Sigmoid colon (tissue), 7 donors: ENCODE measurements around the gene MCOLN3. TPM values are rescaled to one million over a fixed set of nuclear protein-coding genes. Genes with fewer than 3 reads are reported as not detected.
"Not testable (repeated sequence)": the region's sequence is repeated elsewhere in the genome, so short reads cannot be mapped to it uniquely, and the experiment has no call there.

Experiments
- DNase-seq: peaks from one replicate; pipeline ENCODE4 v3.0.0-alpha.2; 2019
- H3K27ac ChIP-seq, 4 donors: fragments of 200-600 bp; sonication (generic); one replicate each; pipeline ENCODE4 v1.5.1; 2016 to 2019; ENCODE audit warnings: mild to moderate bottlenecking in 1 of 4
- H3K27me3 ChIP-seq, 3 donors: fragments of 200-600 bp; sonication (generic); one replicate each; pipeline ENCODE4 v1.5.1; 2019; ENCODE audit warnings: mild to moderate bottlenecking in 1 of 3
- H3K36me3 ChIP-seq, 4 donors: fragments of 200-600 bp; sonication (generic); one replicate each; pipeline ENCODE4 v1.5.1; 2016 to 2019
- H3K4me1 ChIP-seq, 4 donors: fragments of 200-600 bp; sonication (generic); one replicate each; pipeline ENCODE4 v1.5.1; 2017 to 2019
- H3K4me3 ChIP-seq, 4 donors: fragments of 200-600 bp; sonication (generic); one replicate each; pipeline ENCODE4 v1.5.1; 2017 to 2019; ENCODE audit warnings: mild to moderate bottlenecking in 2 of 4, moderate library complexity in 1 of 4
- H3K9me3 ChIP-seq, 4 donors: fragments of 200-600 bp in 3 of 4; sonication (generic) in 3 of 4; one replicate each; pipeline versions ENCODE4 v1.5.1 to v1.6.1; 2013 to 2019
- CTCF ChIP-seq, 4 experiments: fragments of 450-650 bp in 3 of 4; fragments of 200-600 bp in 1 of 4; IDR thresholded peaks; one replicate each; pipeline ENCODE4 v1.5.1; 2016 to 2019; ENCODE audit warnings: antibody characterized with exemption in 4 of 4, mild to moderate bottlenecking in 3 of 4, moderate library complexity in 2 of 4
- EP300 ChIP-seq, 4 donors: sonication (generic); formaldehyde crosslinking; IDR thresholded peaks; one replicate each; pipeline ENCODE4 v1.6.1; 2017; ENCODE audit warnings: antibody characterized with exemption in 4 of 4
- POLR2A ChIP-seq, 2 donors: fragments of 450-650 bp; IDR thresholded peaks; one replicate each; pipeline ENCODE4 v1.6.1; 2016; ENCODE audit warnings: antibody characterized with exemption in 2 of 2, mild to moderate bottlenecking in 2 of 2, moderate library complexity in 2 of 2
- POLR2AphosphoS5 ChIP-seq, 4 donors: sonication (generic); formaldehyde crosslinking; IDR thresholded peaks; one replicate each; pipeline ENCODE4 v1.6.1; 2017; ENCODE audit warnings: antibody characterized with exemption in 4 of 4
- WGBS, 2 donors: extraction: QIAGEN DNeasy Blood & Tissue Kit; methylation state at CpG; one replicate each; pipeline ENCODE4 v1.1.7; 2013; 5-methylcytosine and 5-hydroxymethylcytosine counted together
- intact Hi-C: fragments of 100-400 bp; cut with DNase I; formaldehyde crosslinking; loops from one replicate; pipeline ENCODE4 v1.15.1; 2023
- polyA plus RNA-seq, 3 donors: library from polyadenylated mRNA; stranded (reverse); fragments of 200-250 nt; gene quantifications; one replicate each; pipeline ENCODE4 v1.2.3, GENCODE V29; 2013
- total RNA-seq, 4 donors: library from RNA; depleted of rRNA; stranded (reverse); fragments of >200 nt; gene quantifications; one replicate each; pipeline ENCODE4 v1.1.0, GENCODE V29; 2016
- donor health status: healthy with polysubstance abuse.
- donor health status: Bipolar disorder and iron deficiency.
- donor health status: healthy.

MCOLN3 gene
- total and polyA plus RNA-seq, 7 donors = 0.23 to 10.8 (median 1.6) TPM

- TF ChIP-seq EP300 (IDR thresholded peaks at IDR 0.05) (no peak), POLR2AphosphoS5 (IDR thresholded peaks at IDR 0.05) (no peak), CTCF (IDR thresholded peaks at IDR 0.05) (no peak), POLR2A (IDR thresholded peaks at IDR 0.05) (no peak)
- H3K9me3 ChIP-seq = no peaks in the 10 kb centered on the region
- H3K27me3 ChIP-seq = no peaks in the 10 kb centered on the region
- no peak for DNase-seq
- intact Hi-C loops = no loop called here
- no peaks in the 10 kb centered on the region for H3K4me1 ChIP-seq
- H3K27ac ChIP-seq = no peak overlapping the region
- H3K4me3 ChIP-seq = no peak overlapping the region
- WGBS, 2 donors = 86 to 92% methylated on average over 3 of the region's 3 CpGs
- H3K36me3 ChIP-seq = no peaks in the 10 kb centered on the region
Measured at GRCh38 chr1:85024736-85025135, 23.6 kb downstream of the MCOLN3 start.

- Histone ChIP-seq H3K27me3 (no peaks in the 10 kb centered on the region), H3K4me1 (no peaks in the 10 kb centered on the region), H3K4me3 (no peak overlapping the region), H3K27ac (no peak overlapping the region), H3K36me3 (no peaks in the 10 kb centered on the region), H3K9me3 (no peaks in the 10 kb centered on the region)
- intact Hi-C loops = no loop called here
- no peak for DNase-seq
- TF ChIP-seq CTCF (IDR thresholded peaks at IDR 0.05) (no peak), POLR2A (IDR thresholded peaks at IDR 0.05) (no peak), EP300 (IDR thresholded peaks at IDR 0.05) (no peak), POLR2AphosphoS5 (IDR thresholded peaks at IDR 0.05) (no peak)
Measured at GRCh38 chr1:85022700-85023099, 25.6 kb downstream of the MCOLN3 start.

GRCh38 chr1:85019994-85020393, 28.3 kb downstream of the MCOLN3 start:
- no peaks in the 10 kb centered on the region for H3K36me3 ChIP-seq
- H3K4me3 ChIP-seq = no peak overlapping the region
- WGBS, 2 donors = 85 to 89% methylated on average over 4 of the region's 4 CpGs
- TF ChIP-seq POLR2AphosphoS5 (IDR thresholded peaks at IDR 0.05) (no peak), POLR2A (IDR thresholded peaks at IDR 0.05) (no peak), CTCF (IDR thresholded peaks at IDR 0.05) (no peak), EP300 (IDR thresholded peaks at IDR 0.05) (no peak)
- H3K27ac ChIP-seq = no peak overlapping the region
- no peaks in the 10 kb centered on the region for H3K4me1 ChIP-seq
- intact Hi-C loops = no loop called here
- DNase-seq = no peak
- H3K27me3 ChIP-seq = no peaks in the 10 kb centered on the region
- H3K9me3 ChIP-seq = no peaks in the 10 kb centered on the region

GRCh38 chr1:85015826-85016225, 32.5 kb downstream of the MCOLN3 start:
- H3K4me3 ChIP-seq = no peak overlapping the region
- intact Hi-C loops = no loop called here
- 93 to 95% methylated on average over 1 of the region's 1 CpG for WGBS, 2 donors

GRCh38 chr1:85005641-85006040, 42.7 kb downstream of the MCOLN3 start:
- WGBS, 2 donors = 74 to 90% methylated on average over 1 of the region's 1 CpG
- peaks cover 0 to 25% (median 0%) of the 10 kb centered on the region in 3 donors for H3K27me3 ChIP-seq
- H3K27ac ChIP-seq = not testable (repeated sequence)

More at GRCh38 chr1:85015826-85016225, 32.5 kb downstream of the MCOLN3 start:
- Histone ChIP-seq H3K9me3 (peaks cover 0 to 4% (median 0%) of the 10 kb centered on the region in 4 donors), H3K27me3 (no peaks in the 10 kb centered on the region), H3K4me1 (no peaks in the 10 kb centered on the region), H3K36me3 (no peaks in the 10 kb centered on the region), H3K27ac (no peak overlapping the region)
- no peak for TF ChIP-seq EP300 (IDR thresholded peaks at IDR 0.05)
- no peak for TF ChIP-seq CTCF (IDR thresholded peaks at IDR 0.05)
- TF ChIP-seq POLR2AphosphoS5 (IDR thresholded peaks at IDR 0.05) = no peak
- no peak for TF ChIP-seq POLR2A (IDR thresholded peaks at IDR 0.05)
- DNase-seq = no peak

More at GRCh38 chr1:85005641-85006040, 42.7 kb downstream of the MCOLN3 start:
- H3K9me3 ChIP-seq, H3K36me3 ChIP-seq, DNase-seq, H3K4me1 ChIP-seq, H3K4me3 ChIP-seq, intact Hi-C loops: not testable (repeated sequence)
